ENCODE measurements around the gene ACOX1. TPM values are rescaled to one million over a fixed set of nuclear protein-coding genes. Genes with fewer than 3 reads are reported as not detected.

Gene ACOX1
- total and polyA plus RNA-seq, 2 of the 13 experiments (the other 11 are each of a cell fraction or from before 2014, with no cell fraction given) = 86.4 to 120 TPM

GRCh38 chr17:75927286-75927922 lies 51.6 kb downstream of the ACOX1 start (continued):
- TF ChIP-seq MAF1 (CRISPR knock-in tag; IDR thresholded peaks at IDR 0.05; ENCODE audit: borderline replicate concordance) (no peak), ZNF260 (CRISPR knock-in tag; IDR thresholded peaks at IDR 0.05; ENCODE audit: borderline replicate concordance, low read depth) (no peak), MXD1 (CRISPR knock-in tag; IDR thresholded peaks at IDR 0.05) (no peak), JUND (CRISPR knock-in tag; IDR thresholded peaks at IDR 0.05) (no peak), ZNF331 (CRISPR knock-in tag; IDR thresholded peaks at IDR 0.05) (no peak), ZNF644 (CRISPR knock-in tag; IDR thresholded peaks at IDR 0.05; ENCODE audit: low read depth) (peak; percentile 21; the same call in 1 of the 2 replicates), ZBTB8A (CRISPR knock-in tag; IDR thresholded peaks at IDR 0.05; ENCODE audit: borderline replicate concordance, low read depth) (no peak), ZNF800 (CRISPR knock-in tag; IDR thresholded peaks at IDR 0.05) (no peak), HNRNPLL (IDR thresholded peaks at IDR 0.05; ENCODE audit: low read depth, low read length, poor library complexity, severe bottlenecking) (no peak), JARID2 (CRISPR knock-in tag; IDR thresholded peaks at IDR 0.05; ENCODE audit: insufficient replicate concordance) (no peak), KDM5A (IDR thresholded peaks at IDR 0.05; ENCODE audit: borderline replicate concordance, low read length) (no peak), NFIB (CRISPR knock-in tag; IDR thresholded peaks at IDR 0.05; ENCODE audit: borderline replicate concordance) (no peak), MTA1 (CRISPR knock-in tag; IDR thresholded peaks at IDR 0.05; ENCODE audit: borderline replicate concordance) (0 out of 2 replicates have a peak, but pooled peaks have one; percentile 38), EZH2 (conservative IDR thresholded peaks at IDR 0.05; ENCODE audit: low read depth, low read length) (no peak), U2AF1 (optimal IDR thresholded peaks at IDR 0.05; ENCODE audit: low read depth, low read length) (no peak), ZNF766 (CRISPR knock-in tag; IDR thresholded peaks at IDR 0.05; ENCODE audit: borderline replicate concordance) (no peak), ZNF749 (CRISPR knock-in tag; IDR thresholded peaks at IDR 0.05; ENCODE audit: borderline replicate concordance) (no peak), KAT7 (CRISPR knock-in tag; IDR thresholded peaks at IDR 0.05; ENCODE audit: borderline replicate concordance) (no peak), SNAI1 (CRISPR knock-in tag; IDR thresholded peaks at IDR 0.05; ENCODE audit: borderline replicate concordance) (no peak), DZIP1 (CRISPR knock-in tag; IDR thresholded peaks at IDR 0.05) (no peak), ZNF792 (CRISPR knock-in tag; IDR thresholded peaks at IDR 0.05) (no peak), KLF15 (CRISPR knock-in tag; IDR thresholded peaks at IDR 0.05; ENCODE audit: borderline replicate concordance) (no peak), ZNF580 (CRISPR knock-in tag; IDR thresholded peaks at IDR 0.05; ENCODE audit: borderline replicate concordance, low read depth) (peak; percentile 24; the same call in 1 of the 2 replicates), ESRRA (CRISPR knock-in tag; IDR thresholded peaks at IDR 0.05; ENCODE audit: low read depth) (peak; percentile 61; the same call in 1 of the 2 replicates), NCOR1 (IDR thresholded peaks at IDR 0.05; ENCODE audit: borderline replicate concordance, low read length) (no peak), ZNF775 (CRISPR knock-in tag; IDR thresholded peaks at IDR 0.05; ENCODE audit: borderline replicate concordance) (no peak)
